ENCODE results near the gene TKTL1.

Gene TKTL1

DNA sequence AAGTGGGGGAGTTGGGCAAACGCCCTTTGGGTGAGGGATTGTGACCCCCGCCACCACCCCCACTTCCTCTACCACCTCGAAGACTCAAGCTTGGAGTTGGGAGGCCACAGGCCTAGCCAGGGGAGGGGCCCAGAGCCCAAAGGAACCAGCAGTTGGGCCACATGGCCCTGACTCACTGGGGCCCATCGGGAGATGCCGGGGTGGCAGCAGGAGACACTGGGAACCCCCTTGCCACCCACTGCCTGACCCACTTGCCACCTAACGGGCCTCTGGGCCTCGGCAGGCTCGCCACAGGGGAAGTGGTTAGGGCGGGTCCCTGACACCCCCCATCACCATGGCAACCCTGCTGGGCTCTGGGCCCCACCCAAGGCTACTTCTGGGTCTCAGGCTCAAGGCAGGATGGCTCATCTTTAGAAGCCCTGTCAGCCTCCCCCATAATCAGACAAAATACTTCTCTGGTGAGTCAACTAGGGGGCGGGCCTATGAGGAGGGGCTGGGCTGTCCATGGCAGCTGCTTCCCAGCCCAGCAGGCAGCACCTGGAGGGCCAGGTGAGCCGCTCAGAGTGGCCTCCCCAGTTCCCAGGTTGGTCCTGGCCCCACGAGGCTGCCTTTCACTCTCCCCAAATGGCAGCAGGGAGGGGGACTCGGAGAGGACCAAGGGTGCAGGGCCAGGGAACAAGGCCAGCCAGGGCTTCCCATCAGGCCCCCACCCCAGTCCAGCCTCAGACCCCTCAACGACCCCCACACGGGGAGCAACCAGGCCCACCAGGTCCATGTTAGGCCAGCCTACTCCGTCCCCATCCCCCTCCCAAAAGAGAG, 73.2 kb downstream of the TKTL1 start:
- Histone ChIP-seq H3K36me3 (ENCODE audit: insufficient read depth, low read depth, low read length) (peaks cover 56% of the 10 kb centered on the region), H3K9me3 (ENCODE audit: insufficient read depth, low read depth, low read length) (no peaks in the 10 kb centered on the region), H3K27me3 (ENCODE audit: insufficient read depth, low read length) (peaks cover 12% of the 10 kb centered on the region; the same call in 1 of the 2 replicates), H3K4me1 (ENCODE audit: insufficient read depth, low read length) (no peaks in the 10 kb centered on the region; the same call in 1 of the 2 replicates), H3K9ac (ENCODE audit: low read depth, low read length) (peak overlapping the region; percentile 86), H3K27ac (ENCODE audit: low read length) (peak overlapping the region; percentile 70), H3K4me3 (ENCODE audit: low read length) (peak overlapping the region; percentile 96)

- peak overlapping the region; percentile 96 for H3K4me3 ChIP-seq (ENCODE audit: low read length)
- peak overlapping the region; percentile 99 for H3K9ac ChIP-seq (ENCODE audit: low read depth, low read length)
- H3K36me3 ChIP-seq (ENCODE audit: insufficient read depth, low read depth, low read length), result peaks cover 48% of the 10 kb centered on the region
- H3K27me3 ChIP-seq (ENCODE audit: insufficient read depth, low read length), result peaks cover 16% of the 10 kb centered on the region; the same call in 1 of the 2 replicates
- H3K9me3 ChIP-seq (ENCODE audit: insufficient read depth, low read depth, low read length), result no peaks in the 10 kb centered on the region
- peak overlapping the region; percentile 98 for H3K27ac ChIP-seq (ENCODE audit: low read length)
- no peaks in the 10 kb centered on the region; the same call in 1 of the 2 replicates for H3K4me1 ChIP-seq (ENCODE audit: insufficient read depth, low read length)
Observed at GRCh38 chrX:154369449-154370299, 74.1 kb downstream of the TKTL1 start.

DNA sequence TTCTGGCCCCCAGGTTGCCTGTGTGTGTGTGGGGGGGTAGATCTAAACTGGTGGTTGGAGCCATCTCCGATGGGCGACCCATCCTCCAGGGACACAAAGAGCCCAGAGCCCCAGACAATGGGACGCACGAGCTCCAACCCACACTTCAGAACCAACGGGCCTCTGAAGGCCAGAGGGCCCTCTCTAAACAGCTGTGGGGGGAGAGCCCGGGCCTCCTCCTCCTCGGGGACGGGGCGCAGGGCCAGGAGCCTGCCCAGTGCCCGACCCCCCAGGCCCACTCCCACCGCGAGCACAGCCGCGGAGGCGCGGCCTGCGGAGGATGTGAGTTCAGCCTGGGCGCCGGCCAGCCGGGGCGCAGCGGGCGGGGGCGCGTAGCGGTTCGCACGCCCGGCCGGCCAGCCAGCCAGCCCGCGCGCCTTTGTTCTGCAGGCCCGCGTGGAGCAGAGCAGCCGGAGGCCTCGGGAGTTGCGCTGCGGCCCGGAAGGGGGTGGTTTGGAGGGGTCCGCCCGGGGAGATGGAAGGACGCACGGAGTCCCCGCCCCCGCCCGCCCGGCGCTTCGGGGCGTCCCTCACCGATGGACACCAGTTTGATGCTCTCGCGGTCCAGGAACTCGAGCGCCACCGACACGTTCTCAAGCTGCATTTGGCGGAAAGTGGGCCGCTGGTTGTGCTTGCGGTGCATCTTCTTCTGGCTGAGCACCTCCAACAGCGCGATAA, 74.9 kb downstream of the TKTL1 start:
- Histone ChIP-seq H3K27me3 (ENCODE audit: insufficient read depth, low read length) (peaks cover 22% of the 10 kb centered on the region; the same call in 1 of the 2 replicates), H3K27ac (ENCODE audit: low read length) (peak overlapping the region; percentile 98), H3K4me1 (ENCODE audit: insufficient read depth, low read length) (no peaks in the 10 kb centered on the region; the same call in 1 of the 2 replicates), H3K9ac (ENCODE audit: low read depth, low read length) (peak overlapping the region; percentile 99), H3K36me3 (ENCODE audit: insufficient read depth, low read depth, low read length) (peaks cover 40% of the 10 kb centered on the region), H3K9me3 (ENCODE audit: insufficient read depth, low read depth, low read length) (no peaks in the 10 kb centered on the region), H3K4me3 (ENCODE audit: low read length) (peak overlapping the region; percentile 96)

GRCh38 chrX:154371017-154371788, 75.6 kb downstream of the TKTL1 start:
- peak overlapping the region; percentile 56 for H3K27ac ChIP-seq (ENCODE audit: low read length)
- H3K4me1 ChIP-seq (ENCODE audit: insufficient read depth, low read length), result no peaks in the 10 kb centered on the region; the same call in 1 of the 2 replicates
- no peaks in the 10 kb centered on the region for H3K9me3 ChIP-seq (ENCODE audit: insufficient read depth, low read depth, low read length)
- peaks cover 22% of the 10 kb centered on the region; the same call in 1 of the 2 replicates for H3K27me3 ChIP-seq (ENCODE audit: insufficient read depth, low read length)
- peaks cover 33% of the 10 kb centered on the region for H3K36me3 ChIP-seq (ENCODE audit: insufficient read depth, low read depth, low read length)
- peak overlapping the region; percentile 99 for H3K9ac ChIP-seq (ENCODE audit: low read depth, low read length)
- peak overlapping the region; percentile 96 for H3K4me3 ChIP-seq (ENCODE audit: low read length)

DNA sequence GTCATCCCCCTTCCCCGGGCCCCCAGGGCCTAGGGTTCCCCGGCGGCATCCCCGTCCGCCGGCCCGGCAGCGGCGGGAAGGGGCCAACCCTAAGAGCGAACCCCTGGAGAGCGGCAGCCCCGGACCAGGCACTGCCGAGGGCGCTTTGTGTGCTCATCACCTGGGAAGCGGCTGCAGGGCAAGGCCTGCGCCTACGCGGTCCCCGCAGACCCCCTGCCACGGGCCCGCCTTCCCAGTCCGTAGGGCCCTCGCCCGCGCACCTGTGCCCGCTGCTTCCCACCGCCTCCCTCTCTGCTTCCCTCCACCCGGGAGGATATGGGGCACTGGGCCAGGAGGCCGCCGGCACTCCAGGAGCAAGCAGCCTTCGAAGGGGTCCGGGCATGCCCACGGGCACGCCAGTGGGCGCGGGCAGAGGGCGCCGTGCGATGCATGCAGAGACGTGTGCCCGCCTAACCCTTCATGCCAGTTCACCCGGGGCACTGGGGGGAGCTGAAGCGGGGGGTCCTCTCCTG, 76.2 kb downstream of the TKTL1 start:
- Histone ChIP-seq H3K4me3 (ENCODE audit: low read length) (peak overlapping the region; percentile 59; the same call in 1 of the 2 replicates), H3K27ac (ENCODE audit: low read length) (no peak overlapping the region), H3K9ac (ENCODE audit: low read depth, low read length) (peak overlapping the region; percentile 66; the same call in 1 of the 2 replicates), H3K36me3 (ENCODE audit: insufficient read depth, low read depth, low read length) (peaks cover 26% of the 10 kb centered on the region), H3K27me3 (ENCODE audit: insufficient read depth, low read length) (peaks cover 22% of the 10 kb centered on the region; the same call in 1 of the 2 replicates), H3K9me3 (ENCODE audit: insufficient read depth, low read depth, low read length) (no peaks in the 10 kb centered on the region), H3K4me1 (ENCODE audit: insufficient read depth, low read length) (no peaks in the 10 kb centered on the region; the same call in 1 of the 2 replicates)

DNA sequence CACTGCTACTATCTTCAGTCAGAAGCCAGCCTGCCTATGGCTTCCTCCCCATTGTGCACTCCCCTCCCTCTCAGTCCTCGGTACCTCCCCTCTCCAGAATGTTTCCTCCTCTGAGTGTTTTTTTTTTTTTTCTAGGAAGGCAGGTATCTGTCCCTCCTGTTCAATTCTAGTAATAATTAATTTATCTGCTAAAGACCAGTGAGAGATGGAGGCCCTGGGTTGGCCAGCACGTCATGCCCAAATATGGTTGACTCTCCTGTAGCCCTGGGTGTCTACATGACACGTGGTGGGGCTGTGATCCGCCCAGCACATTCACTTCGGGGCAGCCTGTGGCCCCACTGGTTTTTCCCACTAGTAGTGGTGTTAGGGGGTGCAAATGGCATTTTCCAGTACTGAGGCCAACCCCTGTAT, 77.0 kb downstream of the TKTL1 start:
- H3K27me3 ChIP-seq (ENCODE audit: insufficient read depth, low read length), result peaks cover 22% of the 10 kb centered on the region; the same call in 1 of the 2 replicates
- H3K4me1 ChIP-seq (ENCODE audit: insufficient read depth, low read length), result no peaks in the 10 kb centered on the region; the same call in 1 of the 2 replicates
- H3K36me3 ChIP-seq (ENCODE audit: insufficient read depth, low read depth, low read length), result peaks cover 19% of the 10 kb centered on the region
- H3K4me3 ChIP-seq (ENCODE audit: low read length), result no peak overlapping the region
- no peak overlapping the region for H3K27ac ChIP-seq (ENCODE audit: low read length)
- no peak overlapping the region for H3K9ac ChIP-seq (ENCODE audit: low read depth, low read length)
- H3K9me3 ChIP-seq (ENCODE audit: insufficient read depth, low read depth, low read length), result no peaks in the 10 kb centered on the region

DNA sequence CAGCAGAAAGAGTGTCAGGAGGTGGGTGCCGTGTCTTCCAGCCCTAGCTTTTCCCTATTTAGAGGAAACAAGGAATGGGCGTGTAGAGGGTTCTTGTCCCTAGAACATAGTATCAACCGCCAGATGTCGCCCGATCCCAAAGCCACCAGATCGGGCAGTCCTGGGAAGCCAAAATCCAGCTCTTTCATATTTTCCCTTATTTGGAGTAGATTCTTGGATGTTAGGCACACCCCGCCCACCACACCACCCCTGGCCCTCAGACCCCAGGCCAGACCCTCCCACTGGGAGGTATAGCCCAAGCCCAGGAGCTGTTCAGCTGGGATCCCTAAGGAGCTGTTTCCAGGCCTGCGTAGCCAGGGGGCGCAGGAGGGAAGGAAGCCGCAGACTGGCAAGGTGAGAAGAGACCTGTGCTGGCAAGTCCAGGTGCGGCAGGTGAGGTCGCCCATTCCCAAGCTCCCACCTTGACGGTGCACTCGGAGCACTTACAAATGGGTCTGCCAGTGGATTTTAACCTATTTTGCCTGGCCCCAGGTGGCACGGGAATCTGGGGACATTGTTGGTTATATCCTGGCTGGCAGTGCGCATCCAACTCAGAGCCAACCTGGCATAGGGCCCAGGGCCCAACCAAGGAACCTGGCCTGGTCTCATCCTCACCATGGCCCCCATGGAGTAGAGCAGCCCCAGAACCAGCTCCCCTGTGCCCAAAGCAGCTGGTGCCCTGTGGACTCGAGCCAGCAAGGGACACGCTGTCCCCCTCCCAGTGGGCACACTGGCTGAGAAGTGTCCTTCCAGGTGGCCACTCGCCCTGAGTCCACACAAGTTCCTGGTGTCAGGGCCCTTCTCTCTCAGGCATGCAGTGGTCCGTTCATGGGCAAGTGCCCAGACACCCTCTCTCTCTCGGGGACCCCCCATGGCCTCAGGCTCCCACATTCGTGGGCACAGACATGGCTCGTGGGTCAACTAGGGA, 78.0 kb downstream of the TKTL1 start:
- Histone ChIP-seq H3K27ac (ENCODE audit: low read length) (no peak overlapping the region), H3K4me1 (ENCODE audit: insufficient read depth, low read length) (no peaks in the 10 kb centered on the region; the same call in 1 of the 2 replicates), H3K4me3 (ENCODE audit: low read length) (peak overlapping the region; percentile 62), H3K36me3 (ENCODE audit: insufficient read depth, low read depth, low read length) (peaks cover 9% of the 10 kb centered on the region; the same call in 1 of the 2 replicates), H3K9ac (ENCODE audit: low read depth, low read length) (peak overlapping the region; percentile 59; the same call in 1 of the 2 replicates), H3K27me3 (ENCODE audit: insufficient read depth, low read length) (peaks cover 22% of the 10 kb centered on the region; the same call in 1 of the 2 replicates), H3K9me3 (ENCODE audit: insufficient read depth, low read depth, low read length) (no peaks in the 10 kb centered on the region)

DNA sequence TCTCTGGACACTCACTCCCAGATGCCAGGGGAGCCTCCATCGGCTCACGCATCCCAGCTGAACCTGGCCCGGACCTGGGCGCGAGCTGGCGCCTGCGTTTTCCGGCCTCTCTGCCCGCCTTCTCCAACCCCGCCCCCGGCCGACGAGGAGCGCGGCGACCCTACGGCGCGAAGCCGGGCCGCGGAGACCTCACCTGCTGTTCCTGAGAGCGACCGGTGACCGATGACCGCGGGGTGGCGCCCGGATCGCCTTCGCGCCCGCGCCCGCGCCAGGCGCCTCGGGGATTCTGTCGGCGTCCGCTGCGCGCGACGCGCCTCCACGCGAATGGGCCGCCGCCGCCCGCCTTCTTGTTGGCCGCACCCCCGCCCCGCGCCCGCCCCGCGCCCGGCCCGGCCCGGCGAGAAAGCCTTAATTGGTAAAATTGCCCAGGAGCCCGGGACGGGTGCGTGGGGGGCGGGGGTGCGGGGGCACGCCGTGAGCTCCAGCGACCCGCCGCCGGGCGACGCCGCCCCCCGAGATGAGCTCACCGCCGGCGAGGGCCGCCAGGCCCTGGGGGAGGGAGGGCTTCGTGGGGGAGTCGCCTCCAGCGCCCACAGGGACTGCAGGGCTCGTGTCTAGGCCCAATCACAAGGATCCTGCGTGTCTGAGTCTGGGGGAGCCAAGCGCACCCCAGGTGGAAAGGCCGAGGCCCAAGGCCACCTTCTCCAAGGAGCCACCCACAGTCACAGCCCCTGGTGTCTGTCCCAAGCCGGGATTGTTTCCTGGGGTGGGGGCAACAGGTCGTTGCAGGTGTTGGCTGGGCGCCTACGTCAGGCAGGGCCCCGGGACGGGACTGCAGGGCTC, 78.9 kb downstream of the TKTL1 start, which contains the start of gene FLNA:
Gene FLNA (minus strand): TSS at position 322 of the 843 bp plus-strand sequence. CDS start 3,389 bp downstream, outside the sequence.
- H3K27me3 ChIP-seq (ENCODE audit: insufficient read depth, low read length), result peaks cover 22% of the 10 kb centered on the region; the same call in 1 of the 2 replicates
- H3K36me3 ChIP-seq (ENCODE audit: insufficient read depth, low read depth, low read length), result peaks cover 7% of the 10 kb centered on the region; the same call in 1 of the 2 replicates
- H3K9me3 ChIP-seq (ENCODE audit: insufficient read depth, low read depth, low read length), result no peaks in the 10 kb centered on the region
- peak within 1 kb of the TSS; percentile 59; the same call in 1 of the 2 replicates for H3K9ac ChIP-seq (ENCODE audit: low read depth, low read length)
- no peak within 1 kb of the TSS for H3K27ac ChIP-seq (ENCODE audit: low read length)
- no peaks in the 10 kb centered on the region; the same call in 1 of the 2 replicates for H3K4me1 ChIP-seq (ENCODE audit: insufficient read depth, low read length)
- peak within 1 kb of the TSS; percentile 62 for H3K4me3 ChIP-seq (ENCODE audit: low read length)

DNA sequence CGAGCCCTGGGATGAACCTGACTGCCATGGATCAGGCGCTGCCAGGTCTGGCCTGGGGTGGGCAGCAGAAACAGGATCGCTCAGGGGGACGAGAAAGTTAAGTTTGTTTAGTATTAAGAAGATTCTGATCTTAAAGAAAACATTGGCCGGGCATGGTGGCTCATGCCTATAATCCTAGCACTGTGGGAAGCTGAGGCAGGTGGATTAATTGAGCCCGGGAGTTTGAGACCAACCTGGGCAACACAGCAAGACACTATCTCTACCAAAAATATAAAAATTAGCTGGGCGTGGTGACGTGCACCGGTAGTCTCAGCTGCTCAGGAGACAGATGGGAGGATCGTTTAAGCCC, 79.5 kb downstream of the TKTL1 start:
- no peak overlapping the region for H3K27ac ChIP-seq (ENCODE audit: low read length)
- no peaks in the 10 kb centered on the region for H3K9me3 ChIP-seq (ENCODE audit: insufficient read depth, low read depth, low read length)
- peaks cover 22% of the 10 kb centered on the region; the same call in 1 of the 2 replicates for H3K27me3 ChIP-seq (ENCODE audit: insufficient read depth, low read length)
- no peak overlapping the region for H3K9ac ChIP-seq (ENCODE audit: low read depth, low read length)
- peaks cover 3% of the 10 kb centered on the region; the same call in 1 of the 2 replicates for H3K36me3 ChIP-seq (ENCODE audit: insufficient read depth, low read depth, low read length)
- H3K4me3 ChIP-seq (ENCODE audit: low read length), result no peak overlapping the region; the same call in 1 of the 2 replicates
- H3K4me1 ChIP-seq (ENCODE audit: insufficient read depth, low read length), result no peaks in the 10 kb centered on the region; the same call in 1 of the 2 replicates

All from iPS-20b (cell line).